Neural cell (in vitro differentiated cells): ENCODE results near the gene ACTMAP. TPM values are rescaled to one million over a fixed set of nuclear protein-coding genes. Genes with fewer than 3 reads are reported as not detected.

Experiments used
- H2AFZ ChIP-seq: fragments of 200-600, 300-800 bp; sonication (generic), shearing (Covaris generic); 2 replicates; pipeline ENCODE4 v1.6.0; 2014; ENCODE audit warnings: low read depth, mild to moderate bottlenecking, antibody characterized with exemption, low read length, moderate library complexity
- H3F3A ChIP-seq: fragments of 200-600 bp; shearing (Covaris generic); 2 replicates; pipeline ENCODE4 v1.6.1; 2016; ENCODE audit warnings: mild to moderate bottlenecking, moderate library complexity, mixed read lengths, antibody characterized with exemption, low read length; ENCODE audit not compliant: insufficient read depth, poor library complexity, severe bottlenecking
- H3K27ac ChIP-seq: fragments of 200-600, 300-800 bp; sonication (generic), shearing (Covaris generic); 2 replicates; pipeline ENCODE4 v1.5.1; 2014; ENCODE audit warnings: mild to moderate bottlenecking, low read length, moderate library complexity
- H3K27me3 ChIP-seq: fragments of 300-800, 200-600 bp; sonication (generic), shearing (Covaris generic); 2 replicates; pipeline ENCODE4 v1.6.0; 2014; ENCODE audit warnings: mild to moderate bottlenecking, low read depth, low read length, moderate library complexity; ENCODE audit not compliant: insufficient read depth
- H3K36me3 ChIP-seq: fragments of 300-800, 200-600 bp; sonication (generic), shearing (Covaris generic); 2 replicates; pipeline ENCODE4 v1.5.1; 2014; ENCODE audit warnings: mild to moderate bottlenecking, antibody characterized with exemption, low read length, moderate library complexity; ENCODE audit not compliant: insufficient read depth
- H3K4me2 ChIP-seq: fragments of 300-800, 200-600 bp; sonication (generic), shearing (Covaris generic); 2 replicates; pipeline ENCODE4 v1.6.0; 2014; ENCODE audit warnings: mild to moderate bottlenecking, low read length
- H3K4me3 ChIP-seq: fragments of 300-800, 200-600 bp; sonication (generic), shearing (Covaris generic); 2 replicates; pipeline ENCODE4 v1.5.1; 2014; ENCODE audit warnings: mild to moderate bottlenecking, low read length, moderate library complexity
- H3K79me2 ChIP-seq: fragments of 200-600 bp; shearing (Covaris generic); replicated peaks from 2 replicates; pipeline ENCODE4 v1.6.0; 2014; ENCODE audit warnings: mild to moderate bottlenecking, low read length, moderate library complexity; ENCODE audit not compliant: insufficient read depth
- H3K9ac ChIP-seq: fragments of 300-800, 200-600 bp; sonication (generic), shearing (Covaris generic); 2 replicates; pipeline ENCODE4 v1.6.1; 2016; ENCODE audit warnings: mild to moderate bottlenecking, low read length, mixed read lengths
- H3K9me2 ChIP-seq: fragments of 200-600 bp; shearing (Covaris generic); 2 replicates; pipeline ENCODE4 v1.6.1; 2016; ENCODE audit warnings: mild to moderate bottlenecking, low read length, mixed read lengths; ENCODE audit not compliant: insufficient read depth
- H3K9me3 ChIP-seq: fragments of 200-600, 300-800 bp; sonication (generic), shearing (Covaris generic); 2 replicates; pipeline ENCODE4 v1.6.1; 2016; ENCODE audit warnings: mild to moderate bottlenecking, mixed run types, low read length, moderate library complexity, mixed read lengths
- H4K20me1 ChIP-seq: fragments of 200-600 bp; shearing (Covaris generic); 2 replicates; pipeline ENCODE4 v1.6.1; 2016; ENCODE audit warnings: mild to moderate bottlenecking, mixed run types; ENCODE audit not compliant: insufficient read depth
- CTCF ChIP-seq: fragments of 450-650 bp; IDR thresholded peaks from 2 replicates; pipeline ENCODE4 v1.5.1; 2014; ENCODE audit warnings: antibody characterized with exemption, mild to moderate bottlenecking, moderate library complexity; ENCODE audit not compliant: poor library complexity, severe bottlenecking
- POLR2AphosphoS5 ChIP-seq: IDR thresholded peaks from 2 replicates; pipeline ENCODE4 v1.6.1; 2012
- RAD21 ChIP-seq: fragments of 450-650 bp; conservative IDR thresholded peaks from 2 replicates; pipeline ENCODE4 v1.6.1; 2014; ENCODE audit warnings: antibody characterized with exemption, mild to moderate bottlenecking, moderate library complexity
- REST ChIP-seq: IDR thresholded peaks from 2 replicates; pipeline ENCODE4 v1.6.1; 2012; ENCODE audit warnings: borderline replicate concordance
- SMC3 ChIP-seq: fragments of 450-650 bp; conservative IDR thresholded peaks from 2 replicates; pipeline ENCODE4 v1.6.1; 2014; ENCODE audit warnings: antibody characterized with exemption, mild to moderate bottlenecking, moderate library complexity; ENCODE audit not compliant: poor library complexity
- TAF1 ChIP-seq: IDR thresholded peaks from 2 replicates; pipeline ENCODE4 v1.6.1; 2012; ENCODE audit warnings: low read depth
- polyA plus RNA-seq: library from polyadenylated mRNA; depleted of rRNA; stranded (reverse); fragments of >200 nt; gene quantifications from 2 replicates; pipeline ENCODE4 v1.2.3, GENCODE V29; 2014

ACTMAP gene
- polyA plus RNA-seq, 1 donor from 2014 or later: not detected

DNA sequence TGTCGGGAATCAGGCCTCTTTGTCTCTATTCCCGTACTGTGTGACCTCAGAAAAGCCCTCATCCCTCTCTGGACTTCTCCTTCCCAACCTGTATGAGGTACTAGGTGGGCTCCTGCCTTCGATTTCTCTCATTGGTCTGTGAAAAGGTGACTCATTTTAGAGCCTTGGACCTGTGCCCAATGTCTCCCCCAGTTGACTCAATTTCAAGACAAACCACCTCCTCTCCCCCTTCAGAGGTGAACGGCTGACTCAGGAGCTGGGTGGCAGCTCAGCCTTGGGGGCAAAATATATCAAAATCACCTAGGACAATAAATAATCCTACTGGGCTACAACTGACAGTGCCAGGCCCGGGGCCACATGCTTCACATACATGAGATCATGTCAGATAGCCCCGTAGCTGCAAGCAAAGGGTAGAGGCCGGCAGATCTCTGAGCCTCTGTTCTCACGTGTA lies 34.2 kb downstream of the ACTMAP start:
- H3K79me2 ChIP-seq: peaks cover 32% of the 10 kb centered on the region
- H3K9me2 ChIP-seq: no peaks in the 10 kb centered on the region
- H3K9ac ChIP-seq: peak overlapping the region; percentile 84
- H4K20me1 ChIP-seq: no peaks in the 10 kb centered on the region
- peak overlapping the region; percentile 37 for H2AFZ ChIP-seq
- no peaks in the 10 kb centered on the region for H3K27me3 ChIP-seq
- peak overlapping the region; percentile 96 for H3K27ac ChIP-seq
- peak overlapping the region; percentile 97 for H3K4me3 ChIP-seq
- H3K4me2 ChIP-seq: peak overlapping the region; percentile 100
- no peaks in the 10 kb centered on the region for H3K36me3 ChIP-seq
- no peaks in the 10 kb centered on the region for H3K9me3 ChIP-seq
- TF ChIP-seq SMC3: no peak
- TF ChIP-seq RAD21: no peak
- TF ChIP-seq TAF1: peak; percentile 0
- peaks cover 4% of the 10 kb centered on the region for H3F3A ChIP-seq

DNA sequence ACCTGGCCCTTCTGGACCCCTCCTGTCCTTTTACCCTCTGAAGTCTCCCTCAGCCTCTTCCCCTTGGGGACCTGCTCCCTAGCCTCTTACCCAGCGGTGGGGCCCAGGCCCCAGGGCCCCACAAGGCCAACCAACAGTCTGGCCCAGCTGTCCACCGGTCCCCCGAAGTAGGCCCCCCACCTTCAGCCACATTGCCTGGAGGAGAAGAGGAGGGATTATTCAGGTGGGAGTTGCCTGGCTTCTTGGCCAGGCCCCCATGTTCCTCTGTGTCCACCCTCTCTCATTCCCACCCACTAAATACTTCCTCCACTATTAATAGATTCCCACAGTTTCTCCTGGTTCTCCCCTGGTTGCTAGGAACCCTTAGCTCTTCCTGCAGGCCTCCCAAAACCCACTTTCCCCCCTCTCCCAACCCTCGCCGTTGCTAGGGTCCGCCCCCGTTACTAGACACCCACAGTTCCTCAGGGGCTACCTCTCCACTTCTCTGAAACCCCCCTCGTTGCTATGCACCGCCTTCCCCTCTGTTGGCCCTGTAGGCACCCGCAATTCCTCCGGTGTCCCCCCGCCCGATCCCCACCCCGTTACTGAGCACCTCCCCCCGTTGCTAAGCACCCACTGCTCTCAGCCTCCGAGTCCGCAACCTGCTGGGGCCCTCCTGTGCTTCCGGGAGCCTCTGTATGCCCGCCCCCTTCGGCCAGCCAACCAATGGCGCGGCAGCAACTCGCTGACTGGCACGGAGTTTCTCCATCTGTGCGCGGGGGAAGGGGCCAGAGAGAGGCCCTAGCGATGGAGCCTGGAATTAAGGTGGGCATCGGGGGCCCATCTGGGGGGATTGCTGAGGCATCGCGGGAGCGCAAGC lies 35.6 kb downstream of the ACTMAP start:
- peaks cover 29% of the 10 kb centered on the region for H3K79me2 ChIP-seq
- H2AFZ ChIP-seq: peak overlapping the region; percentile 75

DNA sequence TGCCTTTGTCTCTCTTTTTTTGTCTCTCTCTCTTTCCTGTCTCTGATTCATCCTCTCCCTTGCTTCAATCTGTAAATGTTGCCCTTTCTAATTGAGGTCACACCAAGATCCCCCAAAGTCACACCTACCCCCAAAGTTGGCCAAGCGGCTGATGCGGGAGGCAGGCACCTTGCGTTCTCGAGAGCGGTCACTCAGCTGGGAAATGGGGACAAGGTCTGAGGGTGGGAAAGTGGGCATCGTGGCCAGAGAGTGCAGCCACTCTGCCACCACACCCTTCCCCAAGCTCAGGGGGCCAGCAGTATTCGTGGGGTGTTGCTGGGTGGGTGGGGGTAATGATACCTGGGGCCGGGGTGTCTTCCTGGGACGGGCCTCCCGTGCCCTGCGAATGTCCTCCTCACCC lies 36.3 kb downstream of the ACTMAP start:
- peak overlapping the region; percentile 84 for H3K9ac ChIP-seq
- peak overlapping the region; percentile 97 for H3K4me3 ChIP-seq
- no peaks in the 10 kb centered on the region for H3K36me3 ChIP-seq
- TF ChIP-seq REST: no peak
- H3F3A ChIP-seq: peaks cover 4% of the 10 kb centered on the region
- peaks cover 21% of the 10 kb centered on the region for H3K79me2 ChIP-seq
- no peaks in the 10 kb centered on the region for H3K27me3 ChIP-seq
- peak overlapping the region; percentile 96 for H3K27ac ChIP-seq
- H3K9me3 ChIP-seq: no peaks in the 10 kb centered on the region
- no peaks in the 10 kb centered on the region for H3K9me2 ChIP-seq
- H3K4me2 ChIP-seq: peak overlapping the region; percentile 72
- H2AFZ ChIP-seq: no peak overlapping the region
- H4K20me1 ChIP-seq: no peaks in the 10 kb centered on the region

More for the DNA sequence above, 35.6 kb downstream of the ACTMAP start:
- Histone ChIP-seq H3K36me3 (no peaks in the 10 kb centered on the region), H3K4me3 (peak overlapping the region; percentile 97), H4K20me1 (no peaks in the 10 kb centered on the region), H3K9ac (peak overlapping the region; percentile 84), H3K4me2 (peak overlapping the region; percentile 100), H3K27me3 (no peaks in the 10 kb centered on the region), H3K9me3 (no peaks in the 10 kb centered on the region), H3F3A (peaks cover 4% of the 10 kb centered on the region), H3K9me2 (no peaks in the 10 kb centered on the region), H3K27ac (peak overlapping the region; percentile 96)
- TF ChIP-seq RAD21 (no peak), CTCF (peak; percentile 48), POLR2AphosphoS5 (peak; percentile 79)
